GM15510 (cell line): ENCODE data around the gene HBM.
"Not testable (repeated sequence)": the region's sequence is repeated elsewhere in the genome, so short reads cannot be mapped to it uniquely, and the experiment has no call there.

Experiments used
- POLR2A ChIP-seq: IDR thresholded peaks from 3 replicates; pipeline ENCODE4 v1.6.1; 2011; ENCODE audit warnings: borderline replicate concordance; ENCODE audit not compliant: insufficient read length; ENCODE audit errors: extremely low read depth

The HBM gene

GRCh38 chr16:164827-165538, 795 bp upstream of the HBM start:
- no peak for TF ChIP-seq POLR2A

DNA sequence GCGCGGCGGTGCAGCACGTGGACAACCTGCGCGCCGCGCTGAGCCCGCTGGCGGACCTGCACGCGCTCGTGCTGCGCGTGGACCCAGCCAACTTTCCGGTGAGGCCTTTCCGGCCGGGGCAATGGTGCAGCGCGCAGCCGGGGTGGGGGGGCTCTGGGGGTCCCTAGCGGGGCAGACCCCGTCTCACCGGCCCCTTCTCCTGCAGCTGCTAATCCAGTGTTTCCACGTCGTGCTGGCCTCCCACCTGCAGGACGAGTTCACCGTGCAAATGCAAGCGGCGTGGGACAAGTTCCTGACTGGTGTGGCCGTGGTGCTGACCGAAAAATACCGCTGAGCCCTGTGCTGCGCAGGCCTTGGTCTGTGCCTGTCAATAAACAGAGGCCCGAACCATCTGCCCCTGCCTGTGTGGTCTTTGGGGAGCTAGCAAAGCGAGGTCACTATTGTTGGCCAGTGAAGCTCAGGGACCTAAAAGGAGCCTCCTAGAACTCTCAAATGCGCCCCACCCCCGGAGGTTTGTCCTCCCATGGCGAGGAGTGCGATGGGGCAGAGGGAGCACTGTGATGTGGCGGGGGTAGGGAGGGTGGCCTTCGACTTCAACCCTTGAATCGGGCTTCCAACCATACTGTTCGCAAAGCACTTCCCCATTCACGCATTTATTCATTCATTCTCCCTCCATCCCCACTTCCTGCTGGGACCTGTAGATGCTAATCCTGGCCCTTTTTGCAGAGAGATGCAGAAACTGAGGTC, 770 bp downstream of the HBM start:
- no peak for TF ChIP-seq POLR2A

- no peak for TF ChIP-seq POLR2A
These were observed 1.4 kb downstream of the HBM start for GRCh38 chr16:167122-167690.

DNA sequence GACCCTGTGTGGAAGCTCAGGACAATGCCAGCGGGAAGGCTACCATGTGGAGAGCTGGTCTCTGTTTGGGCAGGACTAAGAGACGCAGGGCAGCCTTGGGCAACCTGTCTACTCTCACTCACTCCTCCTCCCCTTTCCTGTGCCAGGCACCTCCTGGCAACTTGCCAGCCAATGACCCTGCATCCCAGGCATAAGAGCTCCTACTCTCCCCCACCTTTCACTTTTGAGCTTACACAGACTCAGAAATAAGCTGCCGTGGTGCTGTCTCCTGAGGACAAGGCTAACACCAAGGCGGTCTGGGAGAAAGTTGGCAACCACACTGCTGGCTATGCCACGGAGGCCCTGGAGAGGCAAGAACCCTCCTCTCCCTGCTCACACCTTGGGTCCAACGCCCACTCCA, 2.6 kb downstream of the HBM start:
- no peak for TF ChIP-seq POLR2A

GRCh38 chr16:169014-169413, 3.2 kb downstream of the HBM start:
- no peak for TF ChIP-seq POLR2A

- TF ChIP-seq POLR2A = no peak
These were observed 5.0 kb downstream of the HBM start for GRCh38 chr16:170788-171187.

DNA sequence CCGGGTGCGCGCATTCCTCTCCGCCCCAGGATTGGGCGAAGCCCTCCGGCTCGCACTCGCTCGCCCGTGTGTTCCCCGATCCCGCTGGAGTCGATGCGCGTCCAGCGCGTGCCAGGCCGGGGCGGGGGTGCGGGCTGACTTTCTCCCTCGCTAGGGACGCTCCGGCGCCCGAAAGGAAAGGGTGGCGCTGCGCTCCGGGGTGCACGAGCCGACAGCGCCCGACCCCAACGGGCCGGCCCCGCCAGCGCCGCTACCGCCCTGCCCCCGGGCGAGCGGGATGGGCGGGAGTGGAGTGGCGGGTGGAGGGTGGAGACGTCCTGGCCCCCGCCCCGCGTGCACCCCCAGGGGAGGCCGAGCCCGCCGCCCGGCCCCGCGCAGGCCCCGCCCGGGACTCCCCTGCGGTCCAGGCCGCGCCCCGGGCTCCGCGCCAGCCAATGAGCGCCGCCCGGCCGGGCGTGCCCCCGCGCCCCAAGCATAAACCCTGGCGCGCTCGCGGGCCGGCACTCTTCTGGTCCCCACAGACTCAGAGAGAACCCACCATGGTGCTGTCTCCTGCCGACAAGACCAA, 6.7 kb downstream of the HBM start, which contains the start of gene HBA2:
Gene HBA2 (plus strand): TSS at position 503 of the 568 bp plus-strand sequence. CDS start 37 bp downstream, at position 540.
- TF ChIP-seq POLR2A = not testable (repeated sequence)

GRCh38 chr16:175011-175949, 9.5 kb downstream of the HBM start:
- TF ChIP-seq POLR2A = no peak

DNA sequence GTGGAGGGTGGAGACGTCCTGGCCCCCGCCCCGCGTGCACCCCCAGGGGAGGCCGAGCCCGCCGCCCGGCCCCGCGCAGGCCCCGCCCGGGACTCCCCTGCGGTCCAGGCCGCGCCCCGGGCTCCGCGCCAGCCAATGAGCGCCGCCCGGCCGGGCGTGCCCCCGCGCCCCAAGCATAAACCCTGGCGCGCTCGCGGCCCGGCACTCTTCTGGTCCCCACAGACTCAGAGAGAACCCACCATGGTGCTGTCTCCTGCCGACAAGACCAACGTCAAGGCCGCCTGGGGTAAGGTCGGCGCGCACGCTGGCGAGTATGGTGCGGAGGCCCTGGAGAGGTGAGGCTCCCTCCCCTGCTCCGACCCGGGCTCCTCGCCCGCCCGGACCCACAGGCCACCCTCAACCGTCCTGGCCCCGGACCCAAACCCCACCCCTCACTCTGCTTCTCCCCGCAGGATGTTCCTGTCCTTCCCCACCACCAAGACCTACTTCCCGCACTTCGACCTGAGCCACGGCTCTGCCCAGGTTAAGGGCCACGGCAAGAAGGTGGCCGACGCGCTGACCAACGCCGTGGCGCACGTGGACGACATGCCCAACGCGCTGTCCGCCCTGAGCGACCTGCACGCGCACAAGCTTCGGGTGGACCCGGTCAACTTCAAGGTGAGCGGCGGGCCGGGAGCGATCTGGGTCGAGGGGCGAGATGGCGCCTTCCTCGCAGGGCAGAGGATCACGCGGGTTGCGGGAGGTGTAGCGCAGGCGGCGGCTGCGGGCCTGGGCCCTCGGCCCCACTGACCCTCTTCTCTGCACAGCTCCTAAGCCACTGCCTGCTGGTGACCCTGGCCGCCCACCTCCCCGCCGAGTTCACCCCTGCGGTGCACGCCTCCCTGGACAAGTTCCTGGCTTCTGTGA, 11.0 kb downstream of the HBM start, which contains the start of gene HBA1:
Gene HBA1 (plus strand): TSS at position 204 of the 906 bp plus-strand sequence. CDS start 37 bp downstream, at position 241.
- TF ChIP-seq POLR2A = not testable (repeated sequence)

DNA sequence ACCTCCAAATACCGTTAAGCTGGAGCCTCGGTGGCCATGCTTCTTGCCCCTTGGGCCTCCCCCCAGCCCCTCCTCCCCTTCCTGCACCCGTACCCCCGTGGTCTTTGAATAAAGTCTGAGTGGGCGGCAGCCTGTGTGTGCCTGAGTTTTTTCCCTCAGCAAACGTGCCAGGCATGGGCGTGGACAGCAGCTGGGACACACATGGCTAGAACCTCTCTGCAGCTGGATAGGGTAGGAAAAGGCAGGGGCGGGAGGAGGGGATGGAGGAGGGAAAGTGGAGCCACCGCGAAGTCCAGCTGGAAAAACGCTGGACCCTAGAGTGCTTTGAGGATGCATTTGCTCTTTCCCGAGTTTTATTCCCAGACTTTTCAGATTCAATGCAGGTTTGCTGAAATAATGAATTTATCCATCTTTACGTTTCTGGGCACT, 11.6 kb downstream of the HBM start:
- TF ChIP-seq POLR2A = no peak

- no peak for TF ChIP-seq POLR2A
These were observed 12.3 kb downstream of the HBM start for GRCh38 chr16:177981-178667.

DNA sequence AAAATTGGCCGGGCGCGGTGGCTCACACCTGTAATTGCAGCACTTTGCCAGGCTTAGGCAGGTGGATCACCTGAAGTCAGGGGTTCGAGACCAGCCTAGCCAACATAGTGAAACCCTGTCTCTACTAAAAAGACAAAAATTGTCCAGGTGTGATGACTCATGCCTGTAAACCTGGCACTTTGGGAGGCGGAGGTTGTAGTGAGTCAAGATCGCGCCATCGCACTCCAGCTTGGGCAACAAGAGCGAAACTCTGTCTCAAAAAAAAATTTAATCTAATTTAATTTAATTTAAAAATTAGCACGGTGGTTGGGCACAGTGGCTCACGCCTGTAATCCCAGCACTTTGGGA, 12.9 kb downstream of the HBM start:
- TF ChIP-seq POLR2A = no peak
